Stimulated activated CD8-positive, alpha-beta memory T cell treated with anti-CD3 and anti-CD28 coated beads, Interleukin-2, amount 100 ng/mL, for 1 hour (primary cell): ENCODE data around the gene ABCA3.

Experiments used
- DNase-seq, 2 donors: peaks; one replicate each; pipeline ENCODE4 v3.0.0-alpha.2; 2020; ENCODE audit warnings: low read depth in 2 of 2

The ABCA3 gene

DNA sequence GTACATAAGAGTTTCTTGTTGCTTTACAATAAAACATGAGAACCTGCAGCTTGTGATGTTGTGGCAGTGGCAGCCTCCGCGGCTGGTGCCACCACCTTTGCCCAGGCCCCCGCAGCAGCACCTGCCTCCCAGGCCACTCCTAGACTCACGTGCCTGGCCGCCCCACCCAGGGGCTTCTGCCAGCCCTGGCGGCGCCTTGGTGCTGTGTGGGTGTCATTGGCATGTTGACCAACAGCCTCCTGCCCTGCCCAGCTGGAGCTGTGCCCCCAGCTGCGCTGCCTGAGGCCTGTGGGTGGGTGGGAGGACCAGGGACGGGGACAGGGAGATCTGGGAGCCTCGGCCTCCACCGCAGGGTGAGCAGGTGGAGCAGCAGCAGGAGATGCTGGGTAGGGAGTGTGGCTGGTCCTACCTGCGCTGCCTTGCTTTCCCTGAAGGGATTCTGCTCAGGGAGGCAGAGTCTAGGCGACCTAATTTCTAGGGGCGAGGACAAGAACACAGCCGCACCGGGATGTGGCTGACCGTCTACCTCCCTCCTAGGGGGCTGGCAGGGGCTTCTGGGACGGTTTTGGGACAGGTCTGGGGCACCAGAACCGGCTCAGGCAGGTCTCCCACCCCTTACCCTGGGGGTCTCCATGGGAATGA is 104.7 kb downstream of the ABCA3 start:
- no peak for DNase-seq

DNA sequence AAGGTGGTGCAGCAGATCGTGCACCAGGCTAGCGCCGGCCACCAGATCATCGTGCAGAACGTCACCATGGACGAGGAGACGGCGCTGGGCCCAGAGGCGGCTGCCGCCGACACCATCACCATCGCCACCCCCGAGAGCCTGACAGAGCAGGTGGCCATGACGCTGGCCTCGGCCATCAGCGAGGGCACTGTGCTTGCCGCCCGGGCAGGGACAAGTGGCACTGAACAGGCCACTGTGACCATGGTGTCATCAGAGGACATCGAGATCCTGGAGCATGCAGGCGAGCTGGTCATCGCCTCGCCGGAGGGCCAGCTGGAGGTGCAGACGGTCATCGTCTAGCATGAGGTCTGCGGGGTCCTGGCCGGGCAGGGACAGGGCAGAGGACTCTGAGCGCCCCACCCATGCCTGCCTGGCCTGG is 105.3 kb downstream of the ABCA3 start:
- no peak for DNase-seq

DNA sequence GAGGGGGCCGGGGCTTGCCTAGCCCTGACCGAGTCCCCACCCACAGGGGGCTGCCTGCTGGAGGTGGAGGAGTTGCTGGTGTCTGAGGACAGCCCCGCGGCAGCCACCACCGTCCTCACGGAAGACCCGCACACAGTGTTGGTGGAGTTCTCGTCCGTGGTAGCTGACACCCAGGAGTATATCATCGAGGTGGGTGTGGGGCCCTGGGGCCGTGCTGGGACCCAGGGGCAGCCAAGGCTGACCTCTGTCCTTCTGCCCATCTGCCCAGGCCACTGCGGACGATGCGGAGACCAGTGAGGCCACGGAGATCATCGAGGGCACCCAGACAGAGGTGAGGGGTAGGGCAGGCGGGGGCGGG is 105.7 kb downstream of the ABCA3 start:
- DNase-seq = no peak

DNA sequence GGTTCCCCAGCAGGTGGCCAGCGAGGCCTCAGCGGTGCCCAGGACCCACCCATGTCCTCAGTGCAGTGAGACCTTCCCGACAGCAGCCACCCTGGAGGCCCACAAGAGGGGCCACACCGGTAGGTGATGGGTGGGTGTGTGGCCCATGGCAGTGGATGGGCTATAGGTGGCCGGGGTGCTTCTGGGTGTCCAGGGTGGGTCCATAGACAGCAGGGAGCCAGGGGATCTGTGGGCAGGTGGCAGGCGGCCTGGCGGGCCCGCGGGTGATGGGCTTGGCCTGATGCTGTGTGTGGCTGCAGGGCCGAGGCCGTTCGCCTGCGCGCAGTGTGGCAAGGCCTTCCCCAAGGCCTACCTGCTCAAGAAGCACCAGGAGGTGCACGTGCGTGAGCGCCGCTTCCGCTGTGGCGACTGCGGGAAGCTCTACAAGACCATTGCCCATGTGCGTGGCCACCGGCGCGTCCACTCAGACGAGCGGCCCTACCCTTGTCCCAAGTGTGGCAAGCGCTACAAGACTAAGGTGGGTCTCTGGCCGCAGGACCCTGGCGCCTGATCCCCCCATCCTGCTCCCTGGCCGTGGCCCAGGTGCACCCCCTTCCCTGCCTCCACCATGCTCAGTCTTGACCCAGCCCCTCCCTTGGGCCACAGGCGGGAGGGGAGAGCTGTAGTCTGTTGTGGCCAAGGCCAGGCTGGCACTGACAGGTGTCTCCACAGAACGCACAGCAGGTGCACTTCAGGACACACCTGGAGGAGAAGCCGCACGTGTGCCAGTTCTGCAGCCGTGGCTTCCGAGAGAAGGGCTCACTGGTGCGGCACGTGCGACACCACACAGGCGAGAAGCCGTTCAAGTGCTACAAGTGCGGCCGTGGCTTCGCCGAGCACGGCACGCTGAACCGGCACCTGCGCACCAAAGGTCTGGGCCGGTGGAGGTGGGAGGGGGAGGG is 106.4 kb downstream of the ABCA3 start:
- DNase-seq = no peak

DNA sequence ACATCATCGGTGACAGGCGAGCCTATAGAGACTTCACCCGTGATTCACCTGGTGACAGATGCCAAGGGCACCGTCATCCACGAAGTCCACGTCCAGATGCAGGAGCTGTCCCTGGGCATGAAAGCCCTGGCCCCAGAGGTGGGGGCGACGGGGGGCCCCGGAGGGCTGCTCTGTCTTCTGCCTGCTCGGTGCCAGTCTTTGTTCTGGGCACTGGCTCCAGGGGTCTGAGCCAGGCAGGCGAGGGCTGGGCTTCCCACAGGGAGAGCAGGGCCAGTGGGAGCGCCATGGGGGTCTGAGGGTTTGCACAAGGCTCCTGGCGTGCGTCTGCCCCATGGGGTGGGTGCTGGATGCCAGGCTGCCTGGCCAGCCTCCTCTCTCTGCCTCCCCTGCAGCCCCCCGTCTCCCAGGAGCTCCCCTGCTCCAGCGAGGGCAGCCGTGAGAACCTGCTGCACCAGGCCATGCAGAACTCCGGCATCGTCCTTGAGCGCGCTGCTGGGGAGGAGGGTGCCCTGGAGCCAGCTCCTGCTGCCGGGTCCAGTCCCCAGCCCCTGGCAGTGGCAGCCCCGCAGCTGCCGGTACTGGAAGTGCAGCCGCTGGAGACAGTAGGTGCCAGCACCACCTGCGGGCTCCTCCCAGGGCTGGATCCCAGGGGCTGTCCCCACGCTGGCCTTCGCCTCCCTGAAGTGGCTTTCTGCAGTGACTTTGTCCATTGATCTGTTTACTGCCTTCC is 107.3 kb downstream of the ABCA3 start:
- no peak for DNase-seq

DNA sequence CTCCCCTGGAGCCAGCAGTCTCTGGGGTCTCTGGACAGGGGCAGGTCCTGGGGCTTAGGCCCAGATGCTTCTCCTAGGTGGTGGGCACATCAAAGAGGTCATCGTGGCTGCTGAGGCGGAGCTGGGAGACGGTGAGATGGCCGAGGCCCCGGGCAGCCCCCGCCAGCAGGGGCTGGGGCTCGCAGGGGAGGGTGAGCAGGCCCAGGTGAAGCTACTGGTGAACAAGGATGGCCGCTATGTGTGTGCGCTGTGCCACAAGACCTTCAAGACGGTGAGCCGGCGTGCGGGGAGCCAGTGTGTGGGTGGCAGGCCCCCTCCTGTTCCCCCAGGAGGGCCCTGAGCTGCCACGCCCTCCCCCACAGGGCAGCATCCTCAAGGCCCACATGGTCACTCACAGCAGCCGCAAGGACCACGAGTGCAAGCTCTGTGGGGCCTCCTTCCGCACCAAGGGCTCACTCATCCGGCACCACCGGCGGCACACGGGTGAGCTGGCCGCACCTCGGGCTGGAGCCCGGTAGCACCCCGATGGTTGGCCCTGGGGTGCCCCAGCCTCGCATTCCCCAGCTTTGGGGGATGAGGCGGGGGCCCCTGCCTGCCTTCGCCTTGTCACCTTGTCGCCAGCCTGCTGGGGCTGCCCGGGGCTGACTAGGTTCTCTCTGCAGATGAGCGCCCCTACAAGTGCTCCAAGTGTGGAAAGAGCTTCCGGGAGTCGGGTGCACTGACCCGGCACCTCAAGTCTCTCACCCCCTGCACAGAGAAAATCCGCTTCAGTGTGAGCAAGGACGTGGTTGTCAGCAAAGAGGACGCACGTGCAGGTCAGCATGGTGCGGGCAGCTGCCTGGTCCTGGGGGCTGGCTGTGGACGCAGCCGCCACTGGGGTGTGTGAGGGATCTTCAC is 108.2 kb downstream of the ABCA3 start:
- no peak for DNase-seq

DNA sequence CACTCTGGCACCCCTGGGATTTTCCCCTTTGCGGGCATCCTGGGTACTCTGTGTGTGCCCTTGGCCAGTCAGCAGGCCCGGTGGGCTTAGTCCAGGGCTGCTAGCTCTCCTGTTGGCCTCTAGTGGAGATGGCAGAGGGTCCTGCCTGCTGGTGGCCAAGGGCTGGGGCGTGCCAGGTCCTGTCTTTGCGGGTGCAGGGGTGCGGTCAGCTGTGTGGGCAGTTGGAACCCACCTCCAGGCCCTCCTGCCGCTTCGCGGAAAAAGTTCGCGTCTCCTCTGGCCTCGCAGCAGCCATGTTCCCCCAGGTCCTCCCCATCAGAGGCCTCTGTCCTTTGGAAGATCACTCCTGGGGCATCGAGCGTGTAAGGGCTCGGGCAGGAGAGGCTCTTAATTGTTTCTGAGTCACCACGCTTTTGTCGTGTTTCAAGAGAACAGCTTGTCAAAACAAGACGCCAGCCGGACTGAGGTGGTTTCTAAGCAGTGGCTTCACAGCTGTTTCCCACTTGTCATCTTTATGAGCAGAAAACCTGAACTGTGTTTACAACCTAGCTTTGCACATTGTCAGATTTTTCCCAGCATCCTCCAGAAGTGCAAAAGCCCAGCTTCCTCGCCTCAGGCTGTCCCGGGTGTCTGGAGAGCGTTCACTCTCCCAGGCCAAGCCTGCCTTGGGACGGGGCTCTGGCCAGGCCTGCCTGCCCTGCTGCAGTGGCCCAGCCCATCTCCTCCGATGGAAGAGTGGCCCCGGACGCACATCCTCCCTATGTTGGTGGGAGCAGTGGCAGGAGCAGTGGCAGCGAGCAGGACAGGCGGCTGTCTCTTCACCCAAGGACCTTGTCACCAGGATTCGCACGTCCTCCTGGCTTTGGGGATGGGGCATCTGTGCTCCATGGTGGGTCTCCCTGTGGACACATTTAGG is 109.3 kb downstream of the ABCA3 start:
- DNase-seq = no peak

DNA sequence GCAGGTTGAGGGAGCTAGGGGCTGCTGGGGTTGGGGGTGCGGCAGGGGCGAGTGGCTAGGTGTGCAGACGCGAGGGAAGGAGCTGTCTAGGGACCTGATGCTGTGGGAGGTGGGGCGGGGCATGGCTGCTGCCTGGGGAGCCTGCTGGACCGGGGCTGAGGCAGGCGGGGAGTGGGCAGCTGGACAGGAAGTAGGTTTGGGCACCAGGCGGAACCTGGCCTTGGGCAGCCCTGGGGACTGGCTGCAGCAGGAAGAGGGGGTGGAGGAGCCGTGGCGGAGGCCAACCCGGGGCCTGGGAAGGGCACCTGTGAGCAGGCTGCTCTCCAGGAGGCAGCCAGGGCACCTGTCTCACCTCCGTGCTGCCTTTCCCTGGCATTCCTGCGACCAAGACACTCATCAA is 110.2 kb downstream of the ABCA3 start:
- DNase-seq = no peak

DNA sequence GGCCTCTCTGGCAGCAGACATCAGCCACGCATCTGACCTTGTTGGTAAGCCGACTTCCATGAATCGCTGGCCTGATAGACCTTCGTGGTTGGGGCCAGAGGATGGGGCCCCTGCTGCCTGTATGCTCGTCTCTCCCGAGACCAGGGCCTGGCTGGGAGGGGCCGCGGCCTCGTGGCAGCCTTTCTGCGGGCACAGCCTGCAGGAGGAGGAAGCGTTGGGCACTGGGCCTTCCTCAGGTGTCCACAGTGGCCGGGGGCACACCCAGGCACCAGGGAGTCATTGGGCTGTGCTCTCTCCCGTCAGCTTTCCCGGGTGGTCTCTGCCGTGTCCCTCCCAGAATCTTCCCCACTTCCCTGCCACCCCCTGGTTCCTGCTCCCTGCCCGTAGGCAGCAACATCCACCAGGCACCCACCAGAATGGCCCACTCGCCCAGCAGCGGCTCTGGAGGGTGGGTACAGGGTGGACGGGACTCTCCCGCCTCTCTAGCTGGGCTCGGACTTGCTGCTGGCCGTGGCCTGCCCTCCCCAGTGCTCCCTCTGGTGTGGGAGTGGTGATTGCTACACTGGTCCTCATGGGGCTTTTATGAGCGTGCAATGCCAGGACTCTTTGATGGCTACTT is 110.8 kb downstream of the ABCA3 start:
- DNase-seq = no peak

DNA sequence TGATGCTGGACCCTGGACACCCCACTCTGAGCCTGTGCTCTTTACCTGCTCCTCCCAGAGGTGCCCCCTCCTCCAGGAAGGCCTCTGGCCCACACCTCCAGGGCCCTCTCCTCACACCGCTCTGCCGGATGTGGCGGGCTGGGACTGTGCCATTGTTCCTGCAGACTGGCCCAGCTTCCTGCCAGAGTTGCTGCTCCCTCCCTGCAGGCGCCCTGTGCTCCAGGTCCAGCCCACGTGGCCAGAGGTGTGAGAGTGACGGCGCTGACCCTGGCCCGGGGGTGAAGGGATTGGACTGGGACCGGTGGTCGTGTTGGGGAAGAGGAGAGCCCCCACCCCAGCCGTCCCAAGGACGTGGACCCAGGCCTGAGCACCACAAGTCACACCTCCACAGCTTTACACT is 111.4 kb downstream of the ABCA3 start:
- no peak for DNase-seq

DNA sequence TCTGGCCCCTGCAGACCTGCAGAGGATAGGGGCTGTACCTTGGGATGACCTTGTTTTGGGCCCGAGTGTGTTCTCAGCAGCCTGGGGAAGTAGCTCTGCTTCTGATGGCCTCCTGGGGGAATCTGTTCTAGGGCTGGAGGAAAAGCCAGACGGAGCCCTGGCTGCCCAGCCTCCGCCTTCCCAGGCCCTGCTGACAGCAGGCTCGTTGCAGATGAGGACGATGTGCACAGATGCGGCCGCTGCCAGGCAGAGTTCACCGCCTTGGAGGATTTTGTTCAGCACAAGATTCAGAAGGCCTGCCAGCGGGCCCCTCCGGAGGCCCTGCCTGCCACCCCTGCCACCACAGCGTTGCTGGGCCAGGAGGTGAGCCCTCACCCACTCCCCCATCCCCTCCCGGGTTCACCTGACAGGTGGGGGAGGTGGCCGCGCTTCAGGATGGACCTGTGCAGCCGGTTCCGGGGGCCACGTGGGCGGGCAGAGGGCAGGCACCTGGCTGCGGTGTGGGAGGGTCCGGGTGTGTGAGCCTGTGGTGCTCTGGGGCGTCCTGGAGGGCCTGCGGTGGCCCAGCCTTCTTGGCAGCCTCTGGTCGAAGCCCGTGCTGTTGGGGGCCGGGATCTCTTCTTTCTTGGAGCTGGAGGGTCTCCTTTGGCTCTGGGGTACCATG is 112.2 kb downstream of the ABCA3 start:
- no peak for DNase-seq

DNA sequence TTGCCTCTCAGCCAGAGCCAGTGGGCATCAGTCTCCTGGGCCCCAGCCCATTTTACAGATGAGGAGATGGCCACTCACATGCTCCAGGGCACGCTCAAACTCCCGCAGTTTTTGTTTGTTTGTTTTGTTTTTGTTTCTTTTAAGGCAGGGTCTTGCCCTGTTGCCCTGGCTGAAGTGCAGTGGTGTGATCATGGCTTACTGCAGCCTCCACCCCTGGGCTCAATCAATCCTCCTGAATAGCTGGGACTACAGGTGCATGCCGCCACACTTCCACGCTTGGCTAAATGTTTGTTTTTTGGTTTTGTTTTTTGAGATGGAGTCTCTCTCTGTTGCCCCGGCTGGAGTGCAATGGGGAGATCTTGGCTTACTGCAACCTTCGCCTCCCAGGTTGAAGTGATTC is 113.6 kb downstream of the ABCA3 start:
- DNase-seq = no peak

DNA sequence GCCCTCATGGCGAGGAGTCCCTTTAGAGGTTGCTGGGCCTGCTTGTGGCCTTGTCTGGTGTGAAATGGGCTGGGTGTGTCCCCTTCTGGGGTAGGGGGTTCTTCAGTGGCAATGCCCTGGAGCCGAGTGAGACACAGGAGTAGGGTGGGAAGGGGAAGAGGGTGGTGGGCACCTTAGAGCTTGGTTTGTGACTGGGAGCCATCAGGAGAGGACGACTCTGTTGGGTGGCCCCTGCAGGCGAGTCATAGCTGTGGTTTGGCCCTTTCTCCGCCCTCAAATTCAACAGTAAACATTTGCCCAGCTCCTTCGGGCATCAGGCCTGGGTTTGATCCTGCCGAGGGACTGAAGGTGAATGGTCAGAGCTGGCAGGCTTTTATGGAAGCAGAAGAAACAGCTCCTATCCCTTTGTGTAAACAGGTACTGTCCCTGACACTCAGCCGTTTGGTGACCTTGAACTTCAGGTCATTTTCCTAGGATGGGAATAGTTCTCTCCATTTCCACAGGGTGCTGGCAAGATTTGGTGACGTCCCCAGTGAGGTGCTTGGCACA is 114.2 kb downstream of the ABCA3 start:
- DNase-seq = no peak
